Measurements from ENCODE around the gene AP3D1.

DNA sequence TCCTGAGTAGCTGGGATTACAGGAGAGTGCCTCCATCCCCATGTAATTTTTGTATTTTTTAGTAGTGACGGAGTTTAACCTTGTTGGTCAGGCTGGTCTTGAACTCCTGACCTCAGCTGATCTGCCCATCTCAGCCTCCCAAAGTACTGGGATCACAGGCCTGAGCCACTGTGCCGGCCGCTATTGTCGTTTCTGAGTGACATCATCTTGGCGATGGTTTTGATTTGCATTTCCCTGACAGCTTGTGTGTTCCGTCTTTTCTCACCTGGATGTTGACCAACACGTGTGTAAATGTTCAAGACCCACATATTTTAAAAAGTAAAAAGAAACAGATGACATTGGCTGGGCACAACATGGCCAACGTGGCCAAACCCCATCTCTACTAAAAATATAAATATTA lies 87.5 kb downstream of the AP3D1 start:
- TF ChIP-seq TAF1 (IDR thresholded peaks at IDR 0.05; ENCODE audit: low read depth, low read length) (no peak), POU2F2 (IDR thresholded peaks at IDR 0.05; ENCODE audit: low read depth, low read length) (no peak), POLR2A (IDR thresholded peaks at IDR 0.05; ENCODE audit: low read depth, low read length) (no peak), POLR2AphosphoS5 (IDR thresholded peaks at IDR 0.05; ENCODE audit: low read depth, low read length) (no peak), SPI1 (IDR thresholded peaks at IDR 0.05; ENCODE audit: low read depth, low read length) (no peak)

Data from GM12891 (cell line).